Activated gamma-delta T cell treated with Interleukin-2 at 50 U/mL for 16 hours (primary cell): ENCODE measurements around the gene SCYL2.
A peak's percentile ranks its signal among the peaks of the same experiment; 100 is the strongest.
"Not testable (repeated sequence)": the region's sequence is repeated elsewhere in the genome, so short reads cannot be mapped to it uniquely, and the experiment has no call there.

Source experiments
- DNase-seq: peaks from one replicate; pipeline ENCODE4 v3.0.0-alpha.2; 2020

The SCYL2 gene

GRCh38 chr12:100265107-100265506 is 1.9 kb upstream of the SCYL2 start:
- DNase-seq, result not testable (repeated sequence)

GRCh38 chr12:100265732-100266584 is 1.0 kb upstream of the SCYL2 start:
- no peak for DNase-seq

GRCh38 chr12:100266585-100266834 is 467 bp upstream of the SCYL2 start:
- peak; percentile 96 for DNase-seq

- DNase-seq, result no peak
Observed at GRCh38 chr12:100267603-100268281, 765 bp downstream of the SCYL2 start.

GRCh38 chr12:100268835-100269564 is 2.0 kb downstream of the SCYL2 start:
- DNase-seq, result no peak

- no peak for DNase-seq
Observed at GRCh38 chr12:100273782-100274181, 6.8 kb downstream of the SCYL2 start.

- no peak for DNase-seq
Observed at GRCh38 chr12:100274291-100274690, 7.3 kb downstream of the SCYL2 start.

- DNase-seq, result no peak
Observed at GRCh38 chr12:100279159-100279558, 12.2 kb downstream of the SCYL2 start.

GRCh38 chr12:100279607-100280244 is 12.7 kb downstream of the SCYL2 start:
- DNase-seq, result no peak

GRCh38 chr12:100284556-100284955 is 17.6 kb downstream of the SCYL2 start:
- DNase-seq, result not testable (repeated sequence)

GRCh38 chr12:100289038-100289437 is 22.1 kb downstream of the SCYL2 start:
- no peak for DNase-seq

GRCh38 chr12:100290016-100290415 is 23.0 kb downstream of the SCYL2 start:
- DNase-seq, result no peak

- no peak for DNase-seq
Observed at GRCh38 chr12:100293017-100293416, 26.0 kb downstream of the SCYL2 start.

GRCh38 chr12:100294366-100294765 is 27.4 kb downstream of the SCYL2 start:
- not testable (repeated sequence) for DNase-seq

- no peak for DNase-seq
Observed at GRCh38 chr12:100295764-100296555, 29.0 kb downstream of the SCYL2 start.

GRCh38 chr12:100302081-100302480 is 35.1 kb downstream of the SCYL2 start:
- no peak for DNase-seq

GRCh38 chr12:100303831-100304230 is 36.9 kb downstream of the SCYL2 start:
- DNase-seq, result no peak

GRCh38 chr12:100304334-100304733 is 37.4 kb downstream of the SCYL2 start:
- DNase-seq, result not testable (repeated sequence)

GRCh38 chr12:100308138-100308537 is 41.2 kb downstream of the SCYL2 start:
- not testable (repeated sequence) for DNase-seq

- no peak for DNase-seq
Observed at GRCh38 chr12:100311317-100311716, 44.3 kb downstream of the SCYL2 start.

GRCh38 chr12:100317371-100317770 is 50.4 kb downstream of the SCYL2 start:
- no peak for DNase-seq

- no peak for DNase-seq
Observed at GRCh38 chr12:100324498-100324897, 57.5 kb downstream of the SCYL2 start.
